Measurements from ENCODE around the gene DLL3.

GRCh38 chr19:39498798-39499642, at the start of gene DLL3:
- TF ChIP-seq CTCF (IDR thresholded peaks at IDR 0.05) (no peak), POLR2A (IDR thresholded peaks at IDR 0.05) (no peak)
